ENCODE results near the gene GM2A.
"Not testable (repeated sequence)": the region's sequence is repeated elsewhere in the genome, so short reads cannot be mapped to it uniquely, and the experiment has no call there.

GM2A gene

GRCh38 chr5:151254556-151254955 lies 1.6 kb downstream of the GM2A start:
- TF ChIP-seq ESRRG (CRISPR knock-in tag; IDR thresholded peaks at IDR 0.05) (no peak), TCF4 (CRISPR knock-in tag; IDR thresholded peaks at IDR 0.05; ENCODE audit: borderline replicate concordance) (no peak), CREB5 (CRISPR knock-in tag; IDR thresholded peaks at IDR 0.05; ENCODE audit: low read depth) (no peak), OSR1 (CRISPR knock-in tag; IDR thresholded peaks at IDR 0.05) (no peak), ZNF70 (CRISPR knock-in tag; IDR thresholded peaks at IDR 0.05) (no peak), CSDC2 (CRISPR knock-in tag; IDR thresholded peaks at IDR 0.05) (no peak), ISL1 (CRISPR knock-in tag; IDR thresholded peaks at IDR 0.05) (no peak), PATZ1 (CRISPR knock-in tag; IDR thresholded peaks at IDR 0.05; ENCODE audit: borderline replicate concordance) (no peak), TOX (CRISPR knock-in tag; IDR thresholded peaks at IDR 0.05; ENCODE audit: borderline replicate concordance) (no peak), CSRNP3 (CRISPR knock-in tag; IDR thresholded peaks at IDR 0.05) (no peak), ZFP30 (CRISPR knock-in tag; IDR thresholded peaks at IDR 0.05) (no peak), ZC3H10 (CRISPR knock-in tag; IDR thresholded peaks at IDR 0.05) (no peak), TSHZ2 (CRISPR knock-in tag; IDR thresholded peaks at IDR 0.05) (no peak), SNAI2 (CRISPR knock-in tag; IDR thresholded peaks at IDR 0.05) (no peak), ZNF8 (CRISPR knock-in tag; IDR thresholded peaks at IDR 0.05) (no peak), PPARA (CRISPR knock-in tag; IDR thresholded peaks at IDR 0.05; ENCODE audit: borderline replicate concordance) (no peak), ZFP3 (CRISPR knock-in tag; IDR thresholded peaks at IDR 0.05) (no peak), ZNF565 (CRISPR knock-in tag; conservative IDR thresholded peaks at IDR 0.05; ENCODE audit: low read depth) (no peak), ARNTL (CRISPR knock-in tag; IDR thresholded peaks at IDR 0.05; ENCODE audit: borderline replicate concordance, low read depth) (no peak), RARB (CRISPR knock-in tag; IDR thresholded peaks at IDR 0.05) (no peak)
- ATAC-seq, result no peak

GRCh38 chr5:151254990-151255389 lies 2.0 kb downstream of the GM2A start:
- ATAC-seq, result not testable (repeated sequence)

- no peak for ATAC-seq
- TF ChIP-seq PPARA (CRISPR knock-in tag; IDR thresholded peaks at IDR 0.05; ENCODE audit: borderline replicate concordance) (no peak), BACH2 (CRISPR knock-in tag; IDR thresholded peaks at IDR 0.05; ENCODE audit: borderline replicate concordance) (no peak), ZFP3 (CRISPR knock-in tag; IDR thresholded peaks at IDR 0.05) (no peak)
Measured at GRCh38 chr5:151255621-151256286, 2.8 kb downstream of the GM2A start.

GRCh38 chr5:151257731-151258181 lies 4.8 kb downstream of the GM2A start:
- no peak for ATAC-seq
- TF ChIP-seq ZFP30 (CRISPR knock-in tag; IDR thresholded peaks at IDR 0.05) (no peak), TOX (CRISPR knock-in tag; IDR thresholded peaks at IDR 0.05; ENCODE audit: borderline replicate concordance) (no peak), ISL1 (CRISPR knock-in tag; IDR thresholded peaks at IDR 0.05) (no peak), TCF4 (CRISPR knock-in tag; IDR thresholded peaks at IDR 0.05; ENCODE audit: borderline replicate concordance) (no peak), TSHZ2 (CRISPR knock-in tag; IDR thresholded peaks at IDR 0.05) (no peak)
